GM18867 (cell line): ENCODE measurements around the gene RSL24D1.
"Not testable (repeated sequence)": the region's sequence is repeated elsewhere in the genome, so short reads cannot be mapped to it uniquely, and the experiment has no call there.

Experiments used
- ATAC-seq: cut with Tn5 transposase; IDR thresholded peaks from one replicate; pipeline ENCODE4 v1.9.1; 2021; ENCODE audit warnings: mild to moderate bottlenecking, moderate library complexity; ENCODE audit not compliant: unreplicated experiment

RSL24D1 gene

DNA sequence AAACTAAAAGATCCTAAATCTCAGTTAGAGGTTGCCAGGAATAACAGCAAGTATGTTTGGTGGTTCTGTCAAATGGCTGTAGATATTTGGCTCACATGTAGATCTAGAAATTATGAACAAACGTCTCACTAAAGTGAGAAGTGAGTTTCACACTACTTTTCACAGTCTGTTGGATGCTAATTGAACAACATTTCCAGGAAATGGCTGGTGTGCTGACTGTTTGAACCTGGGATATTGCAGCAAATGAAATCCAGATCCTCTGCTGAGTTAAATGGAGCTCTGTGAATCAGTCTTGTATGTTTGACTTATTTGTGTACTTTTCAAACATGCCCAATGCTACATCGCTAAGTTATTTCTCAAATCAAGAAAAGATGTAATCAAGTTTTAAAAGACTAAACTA is 21.3 kb upstream of the RSL24D1 start:
- no peak for ATAC-seq

DNA sequence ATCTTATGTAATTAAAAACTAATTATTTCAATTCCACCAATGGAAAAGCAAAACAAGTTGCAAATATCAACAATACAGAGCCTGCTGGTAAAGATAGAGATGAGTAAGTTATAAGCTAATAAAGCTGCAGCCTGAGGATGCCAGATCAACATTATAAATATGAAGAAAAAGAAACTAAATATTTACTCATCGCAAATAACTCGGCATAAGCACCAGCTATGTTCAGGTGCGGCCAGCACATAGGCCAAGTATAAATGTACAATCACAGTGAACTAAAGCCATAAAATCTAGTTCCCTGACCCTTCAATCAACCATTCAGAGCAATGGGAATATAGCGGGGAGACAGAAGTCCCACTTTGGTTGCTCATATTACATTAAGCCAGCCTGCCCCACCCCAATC is 7.7 kb upstream of the RSL24D1 start:
- ATAC-seq: no peak

DNA sequence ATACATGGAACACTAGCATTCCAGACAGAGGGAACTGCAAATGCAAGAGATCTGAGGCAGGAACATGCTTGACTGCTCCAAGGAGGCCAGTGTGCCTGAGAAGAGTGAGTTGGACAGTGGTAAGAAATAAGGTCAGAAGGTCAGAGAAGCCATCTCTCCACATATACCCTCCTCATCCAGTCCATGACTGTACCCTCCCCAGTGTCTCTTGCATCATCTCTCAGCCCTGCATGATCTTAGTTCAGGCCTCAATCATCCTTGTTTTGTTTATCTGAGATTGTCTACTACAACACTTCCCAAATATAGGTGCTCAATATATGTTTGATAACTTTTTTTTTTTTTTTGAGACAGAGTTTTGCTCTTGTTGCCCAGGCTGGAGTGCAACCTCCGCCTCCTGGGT is 5.5 kb upstream of the RSL24D1 start:
- no peak for ATAC-seq

GRCh38 chr15:55198706-55199105 is 2.0 kb upstream of the RSL24D1 start:
- ATAC-seq: no peak

DNA sequence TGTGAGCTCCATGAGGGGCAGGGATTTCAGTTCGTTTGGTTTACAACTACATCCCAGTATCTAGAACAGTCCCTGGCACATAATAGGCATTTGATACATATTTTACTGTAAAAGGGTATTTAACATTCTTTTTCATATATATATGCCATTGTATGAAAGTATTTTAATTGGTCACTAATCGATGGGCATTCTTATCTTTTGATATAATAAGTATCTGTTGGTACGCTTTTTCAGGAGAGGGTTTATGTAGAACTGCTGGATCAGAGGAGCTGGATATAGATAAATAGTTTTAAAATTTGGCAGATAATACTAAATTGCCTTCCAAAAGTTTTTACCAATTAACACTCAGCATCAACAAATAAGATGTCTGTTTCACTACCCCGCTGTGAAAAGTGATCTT is 978 bp upstream of the RSL24D1 start:
- no peak for ATAC-seq

DNA sequence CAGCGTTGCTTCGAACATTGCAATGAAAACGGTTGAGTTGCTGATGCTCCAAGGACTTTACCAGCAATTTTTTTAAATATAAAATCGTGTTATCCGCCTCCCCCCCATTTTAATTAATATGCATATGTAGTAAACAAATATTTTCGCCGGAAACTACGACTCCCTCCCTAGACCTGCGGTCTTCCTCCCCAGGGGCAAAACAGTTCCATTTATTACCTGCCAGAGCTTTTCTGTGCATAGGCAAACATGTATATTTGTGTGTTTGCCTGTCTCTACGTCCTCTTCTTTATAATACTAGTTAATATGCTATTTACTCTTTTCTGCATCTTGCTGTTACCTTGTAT is 593 bp upstream of the RSL24D1 start:
- peak; percentile 14 for ATAC-seq

GRCh38 chr15:55195996-55196395 is 745 bp downstream of the RSL24D1 start:
- ATAC-seq: no peak

GRCh38 chr15:55194256-55194655 is 2.5 kb downstream of the RSL24D1 start:
- no peak for ATAC-seq

DNA sequence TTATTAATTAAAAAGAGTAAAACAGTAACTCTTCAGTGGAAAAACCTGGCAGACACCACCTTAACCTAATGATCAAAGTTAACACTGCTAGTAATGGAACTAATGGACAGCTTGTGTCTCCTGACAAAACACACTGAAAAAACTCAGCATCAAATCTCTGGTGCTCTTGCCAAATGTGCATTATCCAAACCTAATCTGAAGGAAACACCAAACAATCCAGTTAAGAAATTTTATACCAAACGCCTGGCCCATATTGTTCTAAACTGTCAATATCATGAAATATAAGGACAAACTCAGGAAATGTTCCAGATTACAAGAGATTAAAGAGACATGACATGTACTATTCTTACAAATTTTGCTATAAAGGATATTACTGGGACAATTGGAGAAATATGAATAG is 10.4 kb downstream of the RSL24D1 start:
- ATAC-seq: no peak

- no peak for ATAC-seq
Measured at GRCh38 chr15:55183679-55184078, 13.1 kb downstream of the RSL24D1 start.

- no peak for ATAC-seq
Measured at GRCh38 chr15:55179141-55179540, 17.6 kb downstream of the RSL24D1 start.

GRCh38 chr15:55170361-55170760 is 26.4 kb downstream of the RSL24D1 start:
- ATAC-seq: no peak

DNA sequence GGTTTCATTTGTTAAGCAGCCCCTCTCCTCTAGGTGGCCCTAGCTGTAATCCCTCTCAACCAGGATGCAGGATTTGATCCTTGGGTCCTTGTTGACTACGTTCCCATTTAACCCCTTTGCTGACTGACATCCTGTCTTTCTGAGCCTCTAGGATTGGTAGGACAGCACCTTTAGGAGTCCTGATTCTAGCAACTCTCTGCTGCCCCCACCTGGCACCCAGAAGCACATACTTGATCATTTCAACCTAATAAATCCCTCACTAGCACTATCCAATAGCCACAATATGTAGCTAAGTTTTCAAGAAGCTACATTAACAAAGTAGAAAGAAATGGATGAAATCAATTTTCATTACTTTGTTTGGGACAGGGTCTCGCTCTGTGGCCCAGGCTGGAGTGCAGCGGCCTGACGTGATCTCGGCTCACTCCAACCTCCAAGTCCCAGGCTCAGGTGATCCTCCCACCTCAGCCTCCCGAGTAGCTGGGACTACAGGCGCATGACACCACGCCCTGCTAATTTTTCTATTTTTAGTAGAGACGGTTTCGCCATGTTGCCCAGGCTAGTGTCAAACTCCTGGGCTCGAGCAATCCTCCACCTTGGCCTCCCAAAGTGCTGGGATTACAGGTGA is 28.3 kb downstream of the RSL24D1 start:
- ATAC-seq: peak; percentile 87

DNA sequence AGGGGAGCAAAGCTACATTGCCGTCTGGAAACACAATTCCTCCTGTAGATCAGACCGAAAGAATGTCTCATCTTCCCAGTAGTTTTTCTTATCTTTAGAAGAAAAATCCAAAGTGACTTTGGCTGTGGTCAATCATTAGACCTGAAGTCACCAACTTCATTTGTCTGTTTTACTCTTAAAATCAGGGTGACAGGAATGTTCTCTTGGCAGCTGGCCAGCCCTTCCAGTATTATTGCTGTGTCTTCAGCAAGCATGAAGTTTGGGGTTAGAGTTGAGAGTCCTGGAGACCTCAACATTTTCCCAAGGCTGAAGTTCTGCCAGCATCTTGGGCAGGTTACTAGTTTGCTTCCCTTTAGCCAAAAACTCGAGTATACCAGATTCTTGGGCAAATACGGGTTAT is 32.5 kb downstream of the RSL24D1 start:
- ATAC-seq: no peak

DNA sequence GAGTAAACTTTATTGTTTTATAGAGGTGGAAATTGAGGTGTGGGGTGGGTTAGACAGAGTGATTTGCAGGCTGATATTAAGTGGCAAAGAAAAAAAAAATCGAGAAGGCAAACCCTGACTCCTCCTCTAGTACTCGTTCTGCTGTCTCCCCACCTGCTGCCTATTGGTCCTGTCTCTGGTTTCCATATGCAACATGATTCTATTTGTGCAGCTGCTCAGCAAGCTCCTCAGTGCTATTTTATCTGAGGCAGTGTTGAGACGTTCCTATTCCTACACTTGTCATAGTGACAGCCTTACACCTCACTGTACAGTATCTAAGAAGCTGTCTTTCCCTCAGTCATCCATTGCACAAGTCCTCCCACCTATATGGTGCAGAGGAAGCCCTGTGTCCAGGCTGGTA is 45.1 kb downstream of the RSL24D1 start:
- ATAC-seq: no peak

- not testable (repeated sequence) for ATAC-seq
Measured at GRCh38 chr15:55143132-55143531, 53.6 kb downstream of the RSL24D1 start.

DNA sequence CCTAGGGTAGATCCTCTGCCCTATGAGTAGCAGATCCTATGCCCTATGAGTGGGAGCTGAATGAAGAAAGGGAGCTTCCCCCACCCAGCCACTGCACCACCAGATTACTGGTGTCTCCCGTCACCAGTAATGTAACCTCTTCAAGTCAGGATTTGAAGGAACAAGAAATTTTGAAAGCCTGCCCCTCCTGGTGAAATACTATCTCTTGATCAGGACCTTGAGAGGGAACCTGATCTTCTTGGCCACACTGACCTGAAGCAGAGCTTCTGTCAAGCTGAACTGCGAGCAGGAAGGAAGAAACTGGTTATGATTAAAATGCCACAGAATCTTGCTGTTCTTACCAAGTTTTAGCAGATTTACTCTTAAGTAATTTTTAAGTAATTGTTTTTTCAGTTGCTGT is 62.8 kb downstream of the RSL24D1 start:
- no peak for ATAC-seq

DNA sequence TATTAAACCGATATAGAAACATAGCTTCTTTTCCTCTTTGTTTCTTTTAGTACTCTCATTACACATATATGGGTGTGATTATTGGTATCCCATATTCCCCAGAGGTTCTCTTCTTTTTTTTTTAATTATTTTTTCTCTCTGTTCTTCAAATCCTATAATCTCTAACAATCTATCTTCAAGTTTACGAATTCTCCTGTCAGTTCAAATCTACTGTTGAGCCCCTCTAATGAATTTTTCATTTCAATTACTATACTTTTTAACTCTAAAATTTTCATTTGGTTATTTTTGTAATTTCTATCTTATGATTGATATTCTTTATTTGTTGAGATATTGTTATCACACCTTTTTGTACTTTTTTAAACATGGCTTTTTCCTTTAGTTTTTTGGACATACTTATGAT is 64.1 kb downstream of the RSL24D1 start:
- no peak for ATAC-seq
